DMS114 treated with DMSO at 0.1 percent for 48 hours (cell line): ENCODE results near the gene TMC4.

Source experiments
- DNase-seq: peaks from one replicate; lab custom pipeline; 2025; ENCODE audit not compliant: unreplicated experiment; lab: John Stamatoyannopoulos, UW

The TMC4 gene

DNA sequence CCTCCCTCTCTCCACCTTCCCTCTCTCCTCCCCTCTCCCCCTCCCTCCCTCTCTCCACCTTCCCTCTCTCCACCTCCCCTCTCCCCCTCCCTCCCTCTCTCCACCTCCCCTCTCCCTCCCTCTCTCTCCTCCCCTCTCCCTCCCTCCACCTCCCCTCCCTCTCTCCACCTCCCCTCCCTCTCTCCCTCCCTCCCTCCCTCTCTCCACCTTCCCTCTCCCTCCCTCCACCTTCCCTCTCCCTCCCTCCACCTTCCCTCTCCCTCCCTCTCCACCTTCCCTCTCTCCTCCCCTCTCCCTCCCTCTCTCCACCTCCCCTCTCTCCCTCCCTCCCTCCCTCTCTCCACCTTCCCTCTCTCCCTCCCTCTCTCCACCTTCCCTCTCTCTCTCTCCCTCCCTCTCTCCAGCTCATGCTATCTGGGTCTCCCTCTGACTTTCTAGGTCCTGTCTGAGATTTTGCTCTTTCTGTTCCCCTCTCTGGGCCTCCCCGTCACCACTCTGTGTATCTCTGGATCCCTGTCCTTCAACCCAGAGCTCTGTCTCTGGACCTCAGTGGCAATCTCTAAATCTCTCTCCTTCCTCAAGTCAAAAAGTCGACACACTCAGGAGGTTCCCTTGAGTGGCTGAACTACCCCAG is 38.9 kb downstream of the TMC4 start:
- no peak for DNase-seq

DNA sequence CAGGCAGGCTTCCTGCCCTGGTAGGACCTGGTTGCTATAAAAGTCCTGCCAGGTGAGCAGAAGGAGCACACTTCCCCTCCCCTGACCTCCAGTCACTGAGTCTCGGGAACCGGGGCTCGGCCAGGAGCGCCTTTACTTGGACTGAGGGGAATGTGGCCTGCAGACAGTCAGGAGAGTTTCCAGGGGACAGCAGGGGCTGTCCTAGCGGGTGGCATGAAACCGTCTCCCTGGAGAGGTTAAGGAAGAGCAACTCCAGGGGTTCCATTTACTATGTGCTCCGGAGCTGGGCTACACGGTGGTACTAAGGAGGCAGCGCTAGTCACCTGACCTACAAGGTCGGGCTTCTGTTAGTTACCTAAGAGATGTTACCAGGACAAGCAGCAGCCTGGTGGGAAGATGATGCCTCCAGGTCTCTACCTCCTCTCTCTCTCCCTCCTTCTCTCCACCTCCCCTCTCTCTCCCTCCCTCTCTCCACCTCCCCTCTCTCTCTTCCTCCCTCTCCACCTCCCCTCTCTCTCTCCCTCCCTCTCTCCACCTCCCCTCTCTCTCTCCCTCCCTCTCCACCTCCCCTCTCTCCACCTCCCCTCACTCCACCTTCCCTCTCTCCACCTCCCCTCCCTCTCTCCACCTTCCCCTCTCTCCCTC is 39.5 kb downstream of the TMC4 start:
- no peak for DNase-seq

DNA sequence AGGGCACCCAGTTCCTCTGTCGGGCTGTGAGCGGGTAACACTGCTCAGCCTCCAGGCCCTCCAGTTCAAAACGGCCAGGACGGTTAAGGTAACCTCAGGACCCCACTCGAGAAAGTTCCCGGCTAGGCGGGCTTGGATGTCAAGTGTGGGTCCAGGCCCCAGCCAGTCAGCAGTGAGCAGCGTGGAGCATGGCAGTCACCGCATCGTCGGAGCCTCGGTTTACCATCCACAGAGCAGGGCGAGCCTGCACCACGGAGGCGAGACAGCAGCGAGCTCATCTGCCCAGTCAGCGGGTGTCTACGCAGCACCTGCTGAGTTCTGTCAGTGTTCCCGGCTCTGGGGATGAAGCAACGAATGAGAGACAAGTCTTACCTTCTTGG is 43.4 kb downstream of the TMC4 start:
- DNase-seq, result no peak

DNA sequence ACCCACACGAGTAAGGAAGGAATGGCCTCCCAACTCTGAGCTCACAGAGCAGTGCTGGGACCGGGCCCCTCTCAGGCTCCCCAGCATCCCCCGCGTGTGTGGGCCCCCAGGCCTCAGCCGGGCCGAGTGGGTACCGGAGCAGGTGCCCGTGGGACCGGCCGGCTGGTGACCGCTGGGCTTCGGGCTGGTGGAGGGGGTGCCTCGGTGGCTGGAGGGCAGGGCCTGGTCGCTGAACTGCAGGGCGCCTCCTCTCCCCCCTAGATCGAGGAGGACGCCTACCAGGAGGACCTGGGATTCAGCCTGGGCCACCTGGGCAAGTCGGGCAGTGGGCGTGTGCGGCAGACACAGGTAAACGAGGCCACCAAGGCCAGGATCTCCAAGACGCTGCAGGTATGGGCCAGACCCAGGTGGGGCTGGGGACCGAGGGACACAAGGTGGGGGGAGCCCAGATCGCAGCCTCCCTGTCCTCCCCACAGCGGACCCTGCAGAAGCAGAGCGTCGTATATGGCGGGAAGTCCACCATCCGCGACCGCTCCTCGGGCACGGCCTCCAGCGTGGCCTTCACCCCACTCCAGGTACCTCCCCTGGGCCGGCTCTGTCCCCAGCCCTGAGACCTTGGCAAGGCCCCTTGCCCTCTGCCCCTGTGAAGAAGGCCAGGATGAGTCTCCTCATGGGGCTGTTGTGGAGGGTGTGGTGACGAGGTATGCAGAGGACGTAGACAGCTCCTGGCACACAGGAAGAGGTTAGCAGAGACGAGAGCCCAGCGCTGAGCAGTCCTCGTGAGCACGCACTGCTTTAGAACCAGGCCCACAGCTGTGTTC is 44.0 kb downstream of the TMC4 start:
- DNase-seq, result no peak

DNA sequence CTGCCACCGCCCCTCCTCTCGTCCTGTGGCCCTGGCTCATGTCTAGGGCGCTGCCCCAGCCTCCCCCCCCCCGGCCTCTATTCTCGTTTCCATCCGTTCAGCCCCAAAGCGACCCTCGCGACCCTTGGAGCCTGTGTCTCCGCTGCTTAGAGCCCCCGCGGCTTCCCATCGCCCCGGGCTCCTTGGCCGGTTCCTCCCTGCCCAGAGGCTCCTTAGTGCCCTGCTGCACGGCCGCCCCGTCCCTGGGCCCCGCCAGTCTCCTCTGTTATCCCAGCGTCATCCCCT is 44.6 kb downstream of the TMC4 start:
- no peak for DNase-seq

DNA sequence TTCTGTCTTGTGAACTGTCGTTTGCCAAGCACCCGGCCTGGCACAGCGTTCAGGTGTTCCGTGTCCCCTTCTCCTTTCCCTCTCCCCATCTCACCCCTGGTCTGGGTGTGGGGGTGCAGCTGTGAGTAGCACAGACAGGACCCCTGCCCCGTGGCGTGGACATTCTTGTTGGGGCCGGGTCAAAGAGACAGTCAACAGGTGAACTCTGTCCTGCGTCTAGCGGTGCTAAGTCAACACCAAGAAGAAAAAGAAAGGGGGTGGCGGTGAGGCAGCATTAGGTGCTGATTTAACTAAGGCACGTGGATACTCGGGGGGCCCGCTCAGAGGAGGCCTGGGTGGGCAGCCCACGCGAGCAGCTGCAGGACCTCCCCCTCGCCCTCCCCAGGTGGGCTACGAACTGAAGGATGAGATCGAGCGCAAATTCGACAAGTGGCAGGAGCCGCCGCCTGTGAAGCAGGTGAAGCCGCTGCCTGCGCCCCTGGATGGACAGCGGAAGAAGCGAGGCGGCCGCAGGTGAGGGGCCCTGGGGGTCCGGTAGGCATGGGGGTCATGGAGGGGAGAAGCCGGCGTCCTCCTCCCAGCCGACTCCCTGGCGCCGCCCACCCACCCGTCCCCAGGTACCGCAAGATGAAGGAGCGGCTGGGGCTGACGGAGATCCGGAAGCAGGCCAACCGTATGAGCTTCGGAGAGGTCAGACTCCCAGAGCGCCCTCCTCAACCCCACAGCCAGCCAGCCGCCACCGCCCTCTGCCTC is 45.1 kb downstream of the TMC4 start:
- DNase-seq, result no peak

DNA sequence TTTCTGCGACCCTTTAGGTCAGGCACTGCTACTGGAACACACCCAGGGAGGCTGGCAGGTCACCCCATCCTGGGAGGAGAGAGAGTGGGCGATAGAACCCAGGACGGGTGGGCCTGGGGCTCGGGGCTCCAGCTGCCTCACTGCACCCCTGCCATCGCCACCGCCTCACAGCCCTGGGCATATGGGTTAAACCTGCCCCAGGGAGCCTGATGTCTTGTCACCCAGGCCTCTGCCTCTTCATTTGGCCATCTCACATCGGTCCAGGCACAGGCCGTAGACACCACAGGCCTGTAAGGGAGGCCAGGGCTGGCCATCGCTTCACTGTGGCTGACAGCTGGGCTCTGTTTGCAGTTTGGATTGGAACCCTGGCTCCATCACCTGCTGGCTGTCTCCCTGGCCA is 47.2 kb downstream of the TMC4 start:
- DNase-seq, result no peak

DNA sequence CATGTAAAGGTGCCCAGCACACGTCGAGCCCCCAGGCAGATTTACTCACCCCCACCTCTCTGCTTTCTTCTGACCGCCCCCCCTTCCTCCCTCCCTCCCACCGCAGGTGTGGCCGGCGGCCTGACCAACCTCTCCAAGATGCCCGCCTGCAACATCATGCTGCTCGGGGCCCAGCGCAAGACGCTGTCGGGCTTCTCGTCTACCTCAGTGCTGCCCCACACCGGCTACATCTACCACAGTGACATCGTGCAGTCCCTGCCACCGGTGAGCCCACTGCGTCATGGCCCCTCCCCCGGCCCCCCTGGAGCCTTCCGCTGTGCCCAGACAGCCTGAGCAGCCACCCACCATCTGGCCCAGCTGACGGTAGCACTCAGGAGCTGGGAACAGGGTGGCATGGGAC is 48.6 kb downstream of the TMC4 start:
- no peak for DNase-seq

DNA sequence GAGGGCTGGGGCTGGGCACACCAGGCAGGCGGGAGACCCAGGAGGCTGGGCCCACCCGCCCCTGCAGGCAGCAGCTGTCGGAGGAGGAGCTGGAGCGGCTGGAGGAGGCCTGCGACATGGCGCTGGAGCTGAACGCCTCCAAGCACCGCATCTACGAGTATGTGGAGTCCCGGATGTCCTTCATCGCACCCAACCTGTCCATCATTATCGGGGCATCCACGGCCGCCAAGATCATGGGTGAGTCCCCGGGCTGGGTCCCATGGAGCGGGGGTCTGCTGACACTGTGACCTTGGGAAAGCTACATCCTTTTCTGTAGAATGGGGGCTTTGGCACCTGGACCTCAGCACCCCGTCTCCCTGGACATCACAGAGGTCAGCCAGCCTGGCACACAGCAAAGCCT is 49.3 kb downstream of the TMC4 start:
- DNase-seq, result no peak

DNA sequence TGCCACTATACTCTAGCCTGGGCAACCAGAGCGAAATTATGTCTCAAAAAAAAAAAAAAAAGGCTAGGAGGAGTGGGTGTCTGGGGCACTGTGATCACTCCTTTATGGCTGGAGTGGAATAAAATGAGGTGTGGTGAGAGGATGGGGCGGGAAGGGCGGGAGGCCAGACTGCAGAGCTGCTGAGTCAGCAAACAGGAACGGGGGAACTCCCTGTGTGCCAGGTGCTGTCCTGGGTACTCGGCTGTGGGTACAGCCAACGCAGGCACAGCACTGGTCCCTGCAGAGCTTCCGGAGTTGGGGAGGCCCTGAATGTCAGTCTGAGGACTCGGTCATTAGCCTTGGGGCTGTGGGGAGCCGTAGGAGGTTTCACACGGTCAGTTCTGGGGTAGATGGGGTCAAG is 51.7 kb downstream of the TMC4 start:
- DNase-seq, result no peak

DNA sequence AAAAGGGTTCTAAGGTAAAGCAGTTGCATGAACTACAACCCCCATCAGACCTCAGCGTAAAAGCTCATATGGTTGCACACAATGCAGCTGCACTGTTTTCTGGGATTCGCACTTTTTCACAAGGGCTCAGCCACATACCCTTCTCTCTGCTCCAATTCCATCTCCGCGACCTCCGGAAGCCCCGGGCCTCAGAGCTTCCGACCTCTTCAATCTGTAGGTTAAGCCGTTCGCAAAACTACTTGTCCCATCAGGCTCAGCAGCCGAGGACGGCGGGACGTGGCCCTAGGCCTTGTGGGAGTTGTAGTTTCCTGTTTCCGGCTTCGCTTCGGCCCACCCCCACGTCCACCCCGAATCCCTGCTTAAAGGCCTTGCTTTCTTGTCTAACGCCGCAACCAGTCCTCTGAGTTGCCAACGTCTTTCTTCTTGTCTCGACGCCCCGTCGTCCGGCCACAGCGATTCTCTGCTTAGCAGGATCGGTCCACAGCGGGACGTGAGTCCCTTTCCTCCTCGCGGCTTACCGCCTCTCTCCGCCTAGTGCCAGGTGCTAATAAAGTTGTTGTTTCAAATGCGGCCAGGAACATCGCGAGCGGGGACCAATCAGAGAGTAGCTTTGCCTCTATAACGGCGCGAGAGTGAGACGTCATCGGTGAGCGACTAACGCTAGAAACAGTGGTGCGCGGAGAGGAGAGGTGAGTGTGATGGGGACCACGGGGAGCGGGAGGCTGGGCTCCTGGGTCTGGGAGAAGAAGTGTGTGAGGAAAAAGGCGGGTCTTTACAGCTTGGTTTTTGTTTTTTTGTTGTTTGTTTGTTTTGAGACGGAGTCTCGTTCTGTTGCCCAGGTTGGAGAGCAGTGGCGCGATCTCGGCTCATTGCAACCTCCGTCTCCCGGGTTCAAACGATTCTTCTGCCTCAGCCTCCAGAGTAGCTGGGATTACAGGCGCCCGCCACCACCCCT is 57.6 kb downstream of the TMC4 start, which contains the start of the genes PRPF31 and TFPT:
Gene PRPF31, plus strand, starts transcription at position 646 of the 955 bp plus-strand sequence. CDS start 2,525 bp downstream, outside the sequence.
Gene TFPT, minus strand, starts transcription at position 549 of the 955 bp plus-strand sequence. Its CDS starts 388 bp downstream, at position 161.
- DNase-seq, result peak; percentile 98

DNA sequence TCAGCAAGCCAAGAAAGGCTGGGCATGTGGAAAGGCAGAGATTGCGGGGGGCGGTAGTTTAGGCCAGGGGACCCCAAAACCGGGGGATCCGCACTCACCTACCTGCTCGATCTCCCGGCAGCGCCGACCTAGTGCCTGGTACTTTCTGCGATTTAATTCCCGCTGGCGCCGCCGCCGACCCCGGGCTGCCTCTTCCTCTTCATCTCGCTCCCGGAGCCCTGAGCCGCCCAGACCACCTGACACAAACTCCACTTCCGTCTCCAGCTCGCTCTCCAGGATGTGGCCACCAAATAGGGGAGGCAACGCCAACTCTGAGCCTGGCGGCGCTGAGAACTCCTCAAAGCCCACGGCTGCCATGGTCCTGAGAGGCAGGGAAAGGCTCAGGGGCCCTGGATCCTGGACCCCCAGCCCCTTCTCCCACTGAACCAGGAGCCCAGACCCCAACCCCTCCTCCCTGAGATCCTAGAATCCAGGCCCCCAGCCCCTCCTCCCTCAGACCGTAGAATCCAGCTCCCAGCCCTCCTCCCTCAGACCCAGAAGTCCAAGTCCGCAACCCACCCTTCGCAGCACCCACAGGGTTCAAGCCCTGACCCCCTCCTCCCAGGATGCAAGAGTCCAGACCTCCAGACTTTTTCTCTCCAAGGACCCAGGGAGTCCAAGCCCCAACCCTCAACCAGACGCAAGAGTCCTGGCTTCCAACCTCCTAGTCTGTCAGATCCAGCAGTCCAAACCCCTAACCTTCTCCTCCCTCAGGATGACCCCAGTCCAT is 58.4 kb downstream of the TMC4 start:
- peak; percentile 54 for DNase-seq
